ENCODE measurements around the gene METTL16.

- TF ChIP-seq TEAD4 (IDR thresholded peaks at IDR 0.05) (no peak), EGR1 (IDR thresholded peaks at IDR 0.05) (no peak), YY1 (IDR thresholded peaks at IDR 0.05; ENCODE audit: low read depth) (no peak), RAD21 (IDR thresholded peaks at IDR 0.05; ENCODE audit: low read depth) (no peak), TAF1 (IDR thresholded peaks at IDR 0.05; ENCODE audit: low read depth) (no peak)
Observed at GRCh38 chr17:2372681-2373080, 139.0 kb downstream of the METTL16 start.
